GM18519 (cell line): Measurements from ENCODE around the gene CDH10.

Experiments
- ATAC-seq: cut with Tn5 transposase; IDR thresholded peaks from one replicate; pipeline ENCODE4 v1.9.1; 2021; ENCODE audit warnings: mild to moderate bottlenecking, moderate library complexity; ENCODE audit not compliant: unreplicated experiment, low FRiP score

The CDH10 gene

GRCh38 chr5:24644761-24645160 lies at the start of gene CDH10:
Gene CDH10, minus strand, starts transcription at chr5:24644978. Its CDS starts 51,488 bp downstream, at chr5:24593490.
- ATAC-seq: no peak

DNA sequence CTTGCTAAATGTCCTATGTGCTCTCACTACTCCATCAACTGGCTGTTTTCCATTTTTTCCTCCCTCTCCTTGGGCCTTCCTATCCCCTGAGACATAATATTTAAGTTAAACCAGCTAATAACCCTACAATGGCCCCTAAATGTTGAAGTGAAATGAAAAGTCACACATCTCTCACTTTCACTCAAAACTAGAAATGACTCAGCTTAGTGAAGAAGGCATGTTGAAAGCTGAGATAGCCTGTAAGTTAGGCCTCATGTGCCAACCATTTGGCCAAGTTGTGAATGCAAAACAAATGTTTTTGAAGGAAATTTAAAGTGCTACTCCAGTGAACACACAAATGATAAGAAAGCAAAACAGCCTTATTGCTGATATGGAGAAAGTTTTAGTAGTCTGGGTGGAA lies 48.8 kb upstream of the CDH10 start:
- no peak for ATAC-seq

GRCh38 chr5:24691074-24691473 lies 46.3 kb upstream of the CDH10 start:
- no peak for ATAC-seq

DNA sequence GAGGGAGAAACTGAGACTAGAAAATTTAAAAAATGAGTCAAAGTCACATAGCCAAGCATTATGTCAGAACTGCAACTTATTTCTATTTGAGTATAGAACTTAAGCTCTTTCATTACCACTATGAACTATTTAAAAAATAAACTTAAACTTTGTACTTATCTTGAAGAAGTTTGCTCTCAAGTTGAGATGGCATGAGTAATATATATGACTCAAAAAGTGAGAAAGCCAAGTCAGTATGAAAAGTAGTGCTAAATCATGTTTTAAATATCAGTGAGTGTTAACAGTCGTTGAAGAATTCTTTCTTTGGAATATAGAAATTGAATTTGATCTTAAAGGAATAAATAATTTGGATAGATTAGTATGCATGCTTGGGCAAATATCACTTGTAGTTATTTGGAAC lies 36.3 kb upstream of the CDH10 start:
- ATAC-seq: no peak

- no peak for ATAC-seq
Measured at GRCh38 chr5:24668050-24668449, 23.3 kb upstream of the CDH10 start.

DNA sequence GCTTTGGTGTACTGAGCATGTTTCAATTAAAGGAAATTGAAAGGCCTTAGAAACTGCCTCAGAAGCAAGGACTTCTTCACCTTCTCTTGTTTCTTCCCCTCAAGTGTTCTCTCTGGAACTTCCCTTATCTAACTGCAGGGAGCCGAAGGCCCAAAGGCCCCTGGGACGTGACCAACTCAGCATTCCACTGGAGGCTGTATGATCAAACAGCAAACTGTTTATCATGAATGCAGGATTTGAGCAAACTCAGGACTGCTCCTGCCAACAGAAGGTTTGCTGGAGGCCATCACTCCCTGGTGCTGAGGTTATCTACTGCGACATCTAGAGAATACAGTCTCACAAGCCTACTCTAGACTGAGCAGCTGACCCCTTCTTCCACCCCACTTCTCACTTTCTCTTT lies 4.8 kb upstream of the CDH10 start:
- no peak for ATAC-seq

DNA sequence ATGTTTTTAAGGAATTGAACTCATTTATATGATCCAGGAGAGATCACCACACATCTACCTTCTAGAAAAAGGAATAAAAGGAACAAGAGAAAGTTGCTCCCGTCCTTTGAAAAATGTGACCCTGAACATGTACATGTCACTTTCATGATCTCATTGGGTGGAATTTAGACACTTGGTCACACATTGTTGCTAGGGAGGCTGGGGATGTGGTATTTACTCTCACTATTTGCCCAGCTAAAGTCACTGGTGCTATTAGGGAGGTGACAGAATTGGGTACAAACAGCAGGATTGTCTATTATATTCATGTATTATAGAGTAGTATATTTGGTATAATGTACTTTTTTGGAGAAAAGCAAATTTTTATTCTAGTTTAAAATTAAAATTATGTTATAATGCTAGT lies 2.1 kb upstream of the CDH10 start:
- ATAC-seq: no peak

GRCh38 chr5:24645483-24645882 lies 705 bp upstream of the CDH10 start:
- ATAC-seq: no peak

DNA sequence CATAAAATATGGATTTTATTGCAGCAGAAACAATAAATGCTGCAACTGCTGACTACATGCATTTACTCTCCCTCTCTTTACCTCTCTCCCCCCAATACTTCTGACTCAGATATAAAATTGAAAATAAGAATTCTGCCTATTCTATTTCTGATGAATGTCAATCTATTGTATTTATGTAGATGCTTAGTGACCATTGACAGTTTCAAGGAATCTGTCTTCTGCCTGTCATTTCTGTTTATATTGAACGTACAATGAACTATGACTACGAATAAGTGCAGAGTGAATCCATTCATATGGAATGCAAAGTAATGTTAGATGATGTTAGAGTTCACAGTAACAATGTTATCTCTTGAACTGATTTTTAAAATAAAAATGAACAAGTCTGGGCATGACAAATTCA lies 898 bp downstream of the CDH10 start:
- ATAC-seq: no peak

GRCh38 chr5:24643156-24643555 lies 1.6 kb downstream of the CDH10 start:
- ATAC-seq: no peak

DNA sequence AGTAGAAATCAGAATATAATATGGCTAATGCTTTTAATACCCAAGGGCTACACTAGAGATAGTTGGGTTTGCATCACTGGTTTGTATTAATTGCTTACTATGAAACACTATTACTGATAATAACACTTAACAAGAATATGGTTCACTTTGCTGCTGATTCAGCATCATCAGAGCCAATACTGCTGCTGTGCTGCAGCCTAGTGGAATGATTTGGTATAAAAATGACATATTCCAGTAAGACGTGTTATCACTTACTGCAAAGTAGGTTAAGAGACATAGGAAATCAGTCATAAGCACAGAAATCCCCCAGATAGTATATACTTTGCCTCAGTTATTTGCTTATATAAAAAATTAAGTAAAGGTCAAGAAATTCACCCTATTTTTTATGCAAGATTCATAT lies 2.8 kb downstream of the CDH10 start:
- no peak for ATAC-seq

DNA sequence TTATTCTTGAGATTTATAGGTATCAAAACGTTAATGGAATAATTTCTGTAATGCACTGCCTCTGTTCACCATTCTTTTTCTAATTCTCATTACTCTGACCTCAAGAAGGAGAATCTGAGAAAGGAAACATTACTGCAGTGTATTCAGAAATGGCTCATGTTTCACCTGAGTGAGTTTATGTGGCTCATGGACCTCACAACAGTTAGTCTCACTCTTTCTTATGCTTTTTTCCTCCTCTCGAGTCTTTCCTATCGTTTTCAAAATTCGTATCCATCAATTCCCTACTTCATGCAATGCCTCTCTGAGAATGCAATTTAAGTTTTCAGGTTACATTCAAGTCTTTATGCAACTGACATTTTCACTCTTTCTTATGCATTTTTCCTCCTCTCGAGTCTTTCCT lies 9.6 kb downstream of the CDH10 start:
- no peak for ATAC-seq

- ATAC-seq: peak; percentile 72
Measured at GRCh38 chr5:24633715-24634325, 11.0 kb downstream of the CDH10 start.

GRCh38 chr5:24632353-24632752 lies 12.4 kb downstream of the CDH10 start:
- no peak for ATAC-seq

GRCh38 chr5:24630918-24631317 lies 13.9 kb downstream of the CDH10 start:
- no peak for ATAC-seq

- no peak for ATAC-seq
Measured at GRCh38 chr5:24629798-24630197, 15.0 kb downstream of the CDH10 start.

DNA sequence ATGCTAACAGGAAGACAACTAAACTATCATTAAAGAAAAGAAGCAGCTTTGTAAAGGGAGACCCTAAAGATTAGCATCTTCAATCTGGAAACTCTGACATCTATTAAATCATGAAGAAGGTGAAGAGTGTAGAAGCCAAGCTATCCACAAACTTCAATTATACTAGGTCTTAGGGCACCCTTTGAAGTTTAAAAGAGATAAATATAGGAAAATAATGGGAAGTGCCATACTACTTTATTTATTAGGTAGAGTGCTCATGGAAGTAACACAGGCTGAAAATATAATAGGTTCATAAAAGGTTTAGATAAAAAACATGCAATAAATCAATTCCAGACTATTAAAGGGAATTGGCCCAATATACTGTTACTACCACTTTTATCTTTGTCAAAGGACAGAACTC lies 19.9 kb downstream of the CDH10 start:
- ATAC-seq: no peak

- no peak for ATAC-seq
Measured at GRCh38 chr5:24623624-24624023, 21.2 kb downstream of the CDH10 start.

GRCh38 chr5:24623031-24623430 lies 21.7 kb downstream of the CDH10 start:
- no peak for ATAC-seq

GRCh38 chr5:24621792-24622191 lies 23.0 kb downstream of the CDH10 start:
- ATAC-seq: no peak

DNA sequence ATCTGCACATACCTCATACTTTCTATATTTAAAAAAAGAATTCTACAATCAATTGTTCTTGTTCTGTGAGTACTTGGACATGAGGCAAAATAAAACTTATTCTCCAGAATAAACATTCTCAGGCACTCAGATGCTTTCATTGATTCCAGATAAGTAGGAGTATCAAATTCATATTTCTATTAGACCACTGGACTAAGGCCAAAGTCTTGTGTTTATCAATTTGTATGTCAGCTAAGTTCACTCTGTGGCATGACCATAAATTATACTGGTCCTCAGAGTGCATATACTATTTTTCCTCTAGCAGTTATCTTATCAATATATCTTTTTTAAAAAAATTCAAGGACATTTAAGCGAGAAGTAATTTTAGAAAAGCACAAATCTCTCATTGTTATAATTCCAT lies 28.2 kb downstream of the CDH10 start:
- ATAC-seq: no peak

- ATAC-seq: no peak
Measured at GRCh38 chr5:24615159-24615558, 29.6 kb downstream of the CDH10 start.

GRCh38 chr5:24609706-24610105 lies 35.1 kb downstream of the CDH10 start:
- ATAC-seq: no peak
